Upper lobe of right lung (tissue), 1 donor: ENCODE data around the gene NAPB. TPM values are rescaled to one million over a fixed set of nuclear protein-coding genes. Genes with fewer than 3 reads are reported as not detected.
A peak's percentile ranks its signal among the peaks of the same experiment; 100 is the strongest.

Experiments
- ATAC-seq: fragments of 200-7000 bp; cut with Tn5 transposase; one replicate; pipeline ENCODE4 v1.9.1; 2020; ENCODE audit warnings: mild to moderate bottlenecking, moderate library complexity
- DNase-seq: peaks from one replicate; pipeline ENCODE4 v3.0.0-alpha.2; 2020
- H3K27ac ChIP-seq: fragments of 200-600 bp; one replicate; pipeline ENCODE4 v1.8.0; 2022
- H3K27me3 ChIP-seq: fragments of 200-600 bp; one replicate; pipeline ENCODE4 v1.8.0; 2022; ENCODE audit warnings: mild to moderate bottlenecking
- H3K36me3 ChIP-seq: fragments of 200-600 bp; one replicate; pipeline ENCODE4 v1.8.0; 2022
- H3K4me1 ChIP-seq: fragments of 200-600 bp; one replicate; pipeline ENCODE4 v1.8.0; 2022
- H3K4me3 ChIP-seq: fragments of 200-600 bp; one replicate; pipeline ENCODE4 v1.8.0; 2022; ENCODE audit warnings: mild to moderate bottlenecking
- H3K9me3 ChIP-seq: fragments of 200-600 bp; one replicate; pipeline ENCODE4 v1.8.0; 2022
- CTCF ChIP-seq: fragments of 200-600 bp; IDR thresholded peaks from one replicate; pipeline ENCODE4 v1.8.0; 2022; ENCODE audit warnings: antibody characterized with exemption
- intact Hi-C: fragments of 100-400 bp; cut with DNase I; formaldehyde crosslinking; loops from one replicate; pipeline ENCODE4 v1.11.0; 2022
- total RNA-seq: library from RNA; stranded (reverse); fragmentation: NEBNext Ultra II Directional; extraction: Animal tissue kit (Norgen Biotek cat#: 25700); gene quantifications from one replicate; pipeline ENCODE4 v1.2.1, GENCODE V29; 2021
- donor health status: DM: no; HTN: yes; CAD: no; lungs with severe emphysema.

Gene NAPB
- total RNA-seq, 1 donor from 2014 or later: 10.8 TPM

GRCh38 chr20:23414526-23415188 is 6.6 kb downstream of the NAPB start:
- H3K27me3 ChIP-seq: no peaks in the 10 kb centered on the region
- H3K36me3 ChIP-seq: no peaks in the 10 kb centered on the region
- no peak overlapping the region for H3K27ac ChIP-seq
- DNase-seq (no peak), ATAC-seq (no peak)
- intact Hi-C loops: no loop called here
- peaks cover 30% of the 10 kb centered on the region for H3K4me1 ChIP-seq
- H3K9me3 ChIP-seq: no peaks in the 10 kb centered on the region
- TF ChIP-seq CTCF: no peak
- no peak overlapping the region for H3K4me3 ChIP-seq

DNA sequence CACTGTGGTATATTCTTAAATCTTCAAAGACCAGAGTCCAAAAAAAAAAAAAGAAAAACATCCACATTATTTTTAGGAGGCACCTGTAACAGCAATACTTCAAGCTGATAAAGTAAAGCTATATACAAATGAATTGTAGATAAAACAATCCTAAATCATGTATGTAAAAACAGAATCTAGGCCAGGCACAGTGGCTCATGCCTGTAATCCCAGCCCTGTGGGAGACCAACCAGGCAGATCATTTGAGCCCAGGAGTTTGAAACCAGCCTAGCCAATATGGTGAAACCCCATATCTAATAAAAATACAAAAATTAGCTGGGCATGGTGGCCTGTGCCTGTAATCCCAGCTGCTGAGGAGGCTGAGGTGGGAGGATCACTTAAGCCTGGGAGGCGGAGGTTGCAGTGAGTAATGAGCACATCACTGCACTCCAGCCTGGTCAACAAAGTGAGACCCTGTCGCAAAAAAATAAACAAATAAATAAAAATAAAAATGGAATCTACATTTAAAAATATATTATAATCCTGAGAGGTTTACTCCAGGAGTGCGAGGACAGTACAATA is 7.3 kb downstream of the NAPB start:
- no peak overlapping the region for H3K27ac ChIP-seq
- no peak for TF ChIP-seq CTCF
- DNase-seq (no peak), ATAC-seq (no peak)
- intact Hi-C loops: no loop called here
- H3K36me3 ChIP-seq: no peaks in the 10 kb centered on the region
- no peaks in the 10 kb centered on the region for H3K9me3 ChIP-seq
- H3K4me3 ChIP-seq: no peak overlapping the region
- H3K27me3 ChIP-seq: no peaks in the 10 kb centered on the region
- peaks cover 24% of the 10 kb centered on the region for H3K4me1 ChIP-seq

DNA sequence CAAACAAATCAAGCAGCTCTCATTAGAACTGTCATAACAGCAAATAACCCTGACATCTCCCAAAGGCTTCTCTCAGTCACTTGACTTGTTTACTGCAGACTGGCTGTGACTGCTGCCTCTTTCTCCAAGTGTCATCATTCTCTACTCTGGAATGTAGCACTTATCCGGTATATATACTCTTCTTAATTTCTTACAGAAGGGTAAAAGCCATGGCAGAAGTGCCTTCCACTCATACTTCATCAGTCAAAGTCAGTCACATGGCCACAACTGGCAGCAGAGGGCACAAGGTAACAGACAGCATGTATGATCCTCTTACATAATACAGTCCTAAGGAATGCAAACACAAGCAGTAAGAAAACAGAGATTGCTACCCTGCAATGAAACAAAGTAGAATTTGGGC is 9.3 kb downstream of the NAPB start:
- ATAC-seq: peak; percentile 66
- Histone ChIP-seq H3K27me3 (no peaks in the 10 kb centered on the region), H3K27ac (no peak overlapping the region), H3K9me3 (no peaks in the 10 kb centered on the region), H3K4me1 (peaks cover 11% of the 10 kb centered on the region), H3K4me3 (no peak overlapping the region), H3K36me3 (no peaks in the 10 kb centered on the region)
- intact Hi-C loops: no loop called here
- TF ChIP-seq CTCF: no peak
- DNase-seq: no peak

- no peaks in the 10 kb centered on the region for H3K27me3 ChIP-seq
- no peaks in the 10 kb centered on the region for H3K9me3 ChIP-seq
- DNase-seq: no peak
- no peak for ATAC-seq
- H3K36me3 ChIP-seq: no peaks in the 10 kb centered on the region
- TF ChIP-seq CTCF: no peak
- no peak overlapping the region for H3K4me3 ChIP-seq
- intact Hi-C loops: no loop called here
- H3K27ac ChIP-seq: no peak overlapping the region
- H3K4me1 ChIP-seq: peaks cover 11% of the 10 kb centered on the region
Measured at GRCh38 chr20:23410916-23411695, 10.2 kb downstream of the NAPB start.

GRCh38 chr20:23409800-23410199 is 11.5 kb downstream of the NAPB start:
- no peaks in the 10 kb centered on the region for H3K27me3 ChIP-seq
- ATAC-seq: no peak
- no peak for TF ChIP-seq CTCF
- H3K4me1 ChIP-seq: peaks cover 11% of the 10 kb centered on the region
- H3K36me3 ChIP-seq: no peaks in the 10 kb centered on the region
- H3K27ac ChIP-seq: no peak overlapping the region
- intact Hi-C loops: no loop called here
- H3K9me3 ChIP-seq: no peaks in the 10 kb centered on the region
- H3K4me3 ChIP-seq: no peak overlapping the region
- DNase-seq: no peak
